22Rv1 (cell line): ENCODE measurements around the gene ZNF462.

Experiments used
- H3K27ac ChIP-seq: fragments of 450-650 bp; 2 replicates; pipeline ENCODE4 v1.5.1; 2017
- CTCF ChIP-seq: fragments of 450-650 bp; IDR thresholded peaks from 2 replicates; pipeline ENCODE4 v1.5.1; 2017; ENCODE audit warnings: mild to moderate bottlenecking
- ZFX ChIP-seq: fragments of 450-650 bp; IDR thresholded peaks from 2 replicates; pipeline ENCODE4 v1.6.1; 2017; ENCODE audit warnings: antibody characterized with exemption, borderline replicate concordance

The ZNF462 gene

GRCh38 chr9:106962615-106963363, 99.8 kb downstream of the ZNF462 start:
- TF ChIP-seq CTCF, result no peak
- no peak for TF ChIP-seq ZFX
- no peak overlapping the region for H3K27ac ChIP-seq

GRCh38 chr9:106963684-106964083, 100.7 kb downstream of the ZNF462 start:
- H3K27ac ChIP-seq, result no peak overlapping the region
- no peak for TF ChIP-seq CTCF
- TF ChIP-seq ZFX, result no peak

- no peak for TF ChIP-seq CTCF
- TF ChIP-seq ZFX, result no peak
- H3K27ac ChIP-seq, result no peak overlapping the region
Measured at GRCh38 chr9:106964329-106964728, 101.4 kb downstream of the ZNF462 start.

GRCh38 chr9:106964822-106965525, 102.0 kb downstream of the ZNF462 start:
- no peak overlapping the region for H3K27ac ChIP-seq
- TF ChIP-seq CTCF, result no peak
- no peak for TF ChIP-seq ZFX

GRCh38 chr9:106966481-106966880, 103.5 kb downstream of the ZNF462 start:
- TF ChIP-seq ZFX (no peak), CTCF (no peak)
- no peak overlapping the region for H3K27ac ChIP-seq

GRCh38 chr9:106969696-106970095, 106.7 kb downstream of the ZNF462 start:
- no peak for TF ChIP-seq ZFX
- no peak for TF ChIP-seq CTCF
- no peak overlapping the region for H3K27ac ChIP-seq

- H3K27ac ChIP-seq, result no peak overlapping the region
Measured at GRCh38 chr9:106970219-106970975, 107.4 kb downstream of the ZNF462 start.

More at GRCh38 chr9:106970219-106970975, 107.4 kb downstream of the ZNF462 start:
- TF ChIP-seq CTCF (no peak), ZFX (no peak)
